Heart left ventricle (tissue), 16 donors: ENCODE results near the gene FTO. TPM values are rescaled to one million over a fixed set of nuclear protein-coding genes. Genes with fewer than 3 reads are reported as not detected.

ENCODE experiments used
- ATAC-seq, 4 donors: fragments of 200-7000 bp; cut with Tn5 transposase; one replicate each; pipeline ENCODE4 v1.9.1; 2020 to 2022; ENCODE audit warnings: moderate library complexity in 4 of 4, mild to moderate bottlenecking in 3 of 4, moderate number of reproducible peaks in 1 of 4
- DNase-seq, 5 donors: peaks; one replicate each; pipeline ENCODE4 v3.0.0-alpha.2; 2020
- H3K27ac ChIP-seq, 12 donors: fragments of 200-600 bp; sonication (generic) in 4 of 12; one replicate each; pipeline versions ENCODE4 v1.5.0 to v1.8.0; 2016 to 2022; ENCODE audit warnings: mild to moderate bottlenecking in 2 of 12
- H3K27me3 ChIP-seq, 9 donors: fragments of 200-600 bp; sonication (generic) in 2 of 9; one replicate each; pipeline versions ENCODE4 v1.5.1 to v1.8.0; 2016 to 2022; ENCODE audit warnings: mild to moderate bottlenecking in 3 of 9
- H3K36me3 ChIP-seq, 9 donors: fragments of 200-600 bp; sonication (generic) in 2 of 9; one replicate each; pipeline versions ENCODE4 v1.5.0 to v1.8.0; 2018 to 2022; ENCODE audit warnings: mild to moderate bottlenecking in 2 of 9
- H3K4me1 ChIP-seq, 12 donors: fragments of 200-600 bp; sonication (generic) in 4 of 12; one replicate each; pipeline versions ENCODE4 v1.5.0 to v1.8.0; 2016 to 2022; ENCODE audit warnings: mild to moderate bottlenecking in 3 of 12
- H3K4me3 ChIP-seq, 12 donors: fragments of 200-600 bp; sonication (generic) in 4 of 12; one replicate each; pipeline versions ENCODE4 v1.5.0 to v1.8.0; 2017 to 2022; ENCODE audit warnings: mild to moderate bottlenecking in 9 of 12, moderate library complexity in 4 of 12
- H3K9me3 ChIP-seq, 12 donors: fragments of 200-600 bp; sonication (generic) in 4 of 12; one replicate each; pipeline versions ENCODE4 v1.5.0 to v1.8.0; 2016 to 2022; ENCODE audit warnings: mild to moderate bottlenecking in 1 of 12
- CTCF ChIP-seq, 12 donors: fragments of 200-600 bp; sonication (generic) in 4 of 12; IDR thresholded peaks; one replicate each; pipeline versions ENCODE4 v1.5.0 to v1.8.0; 2018 to 2022; ENCODE audit warnings: antibody characterized with exemption in 12 of 12, mild to moderate bottlenecking in 5 of 12
- POLR2A ChIP-seq, 2 donors: fragments of 450-650 bp; IDR thresholded peaks; one replicate each; pipeline ENCODE4 v1.6.1; 2017; ENCODE audit warnings: antibody characterized with exemption in 2 of 2, mild to moderate bottlenecking in 2 of 2, moderate library complexity in 2 of 2
- WGBS, 4 donors: extraction: QIAGEN DNeasy Blood & Tissue Kit in 2 of 4; methylation state at CpG; one replicate each; pipeline versions ENCODE4 v1.1.5 to v1.1.7; 2013 to 2018; 5-methylcytosine and 5-hydroxymethylcytosine counted together
- intact Hi-C, 10 donors: fragments of 100-400 bp; cut with DNase I; formaldehyde crosslinking; loops; one replicate each; pipeline versions ENCODE4 v1.11.1 to v1.14.2; 2022
- polyA plus RNA-seq, 2 donors: library from polyadenylated mRNA; stranded (reverse); fragments of 200-250 nt; gene quantifications; one replicate each; pipeline ENCODE4 v1.2.3, GENCODE V29; 2013
- total RNA-seq, 9 donors: library from RNA; depleted of rRNA in 2 of 9; stranded (reverse); fragments of >200 nt in 2 of 9; fragmentation: NEBNext Ultra II Directional in 3 of 9; extraction: Animal tissue kit (Norgen Biotek cat#: 25700) in 3 of 9; gene quantifications; one replicate each; pipeline versions ENCODE4 v1.1.0 to v1.2.4, GENCODE V29; 2016 to 2023
- donor health status: ischemic (EF 13 %, LVEDD 7.1; RV severe dilation, severe dysfunction).
- donor health status: healthy with polysubstance abuse.
- donor health status: DM: no; HTN: yes; CAD: no.
- donor health status: DM: no; HTN: no; CAD: no.
- donor health status: ischemic (EF 25% LVEDD 6.9; RV normal size, moderate dysfunction).
- donor health status: ischemic (EF 25% LVEDD 5.7; RV mildly dilated, moderate dysfunction).
- donor health status: healthy.
- donor health status: DM: yes; HTN: yes; CAD: no.
- donor health status: ischemic (EF 35%, LVEDD 5.7; RV mildly dilated, moderate dysfunction).
- donor health status: nonischemic (EF 11% LVEDD 7.7; RV severe dilation, severe dysfunction).
- donor health status: DM: yes; HTN: yes; CAD: no.
- donor health status: PGD.
- donor health status: ischemic (EF 29% LVEDD 5.4; RV normal size, mild dysfunction).
- donor health status: nonischemic (EF 23%, LVEDD 6.1; RV moderate dilation, normal function).

FTO gene
- total and polyA plus RNA-seq, 11 donors = 11.8 to 105 (median 86.8) TPM

- TF ChIP-seq CTCF (IDR thresholded peaks at IDR 0.05) = no peak
- no peak for TF ChIP-seq POLR2A (IDR thresholded peaks at IDR 0.05)
- Histone ChIP-seq H3K36me3 (peaks cover 0 to 38% (median 13%) of the 10 kb centered on the region in 9 donors), H3K4me3 (no peak overlapping the region), H3K4me1 (peaks cover 0 to 17% (median 0%) of the 10 kb centered on the region in 12 donors), H3K27me3 (no peaks in the 10 kb centered on the region), H3K9me3 (no peaks in the 10 kb centered on the region), H3K27ac (no peak overlapping the region)
- DNase-seq (no peak), ATAC-seq (no peak)
- intact Hi-C loops = no loop called here
- 87 to 98% (median 97%) methylated on average over 5 of the region's 5 CpGs for WGBS, 4 donors
Measured at GRCh38 chr16:53816211-53816836, 112.4 kb downstream of the FTO start.

DNA sequence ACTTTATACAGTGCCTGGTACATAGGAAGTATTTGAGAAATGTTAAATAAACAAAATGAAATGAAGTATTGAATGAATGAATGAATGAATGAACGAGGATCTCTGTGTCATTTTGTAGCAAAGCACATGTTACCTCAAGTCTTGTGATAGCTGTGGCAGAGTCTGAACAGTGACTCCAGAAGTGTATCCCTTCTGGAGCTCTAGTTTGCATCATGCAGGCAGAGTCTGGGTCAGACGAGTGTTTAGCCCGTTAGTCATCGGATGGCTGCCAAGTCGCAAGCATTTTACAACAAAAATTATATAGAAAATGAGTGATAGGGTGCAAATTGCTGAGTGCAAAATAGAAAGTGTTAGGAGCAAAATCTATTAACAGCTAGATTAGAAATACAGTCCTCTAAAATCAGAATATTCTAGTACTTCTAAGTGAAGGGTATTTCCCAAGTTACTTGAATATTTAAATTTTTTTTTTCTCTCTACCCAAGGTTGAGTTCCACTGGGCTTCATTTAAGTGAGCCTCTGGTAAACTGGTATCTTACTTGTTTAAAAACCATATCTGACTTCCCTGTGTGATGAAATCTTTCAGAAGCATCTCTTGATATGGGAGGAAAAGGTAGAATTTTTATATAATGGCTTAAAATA, 113.3 kb downstream of the FTO start:
- intact Hi-C loops = no loop called here
- ATAC-seq = peak in 1 of 4 donors; percentile 89
- 80 to 86% (median 83%) methylated on average over 5 of the region's 5 CpGs for WGBS, 4 donors

GRCh38 chr16:53817812-53818550, 114.0 kb downstream of the FTO start:
- no peak for ATAC-seq
- Histone ChIP-seq H3K36me3 (peaks cover 0 to 24% (median 3%) of the 10 kb centered on the region in 9 donors), H3K27me3 (no peaks in the 10 kb centered on the region), H3K27ac (no peak overlapping the region), H3K4me1 (peaks cover 0 to 24% (median 7%) of the 10 kb centered on the region in 12 donors), H3K4me3 (no peak overlapping the region), H3K9me3 (no peaks in the 10 kb centered on the region)
- DNase-seq = no peak
- TF ChIP-seq CTCF (IDR thresholded peaks at IDR 0.05) (no peak), POLR2A (IDR thresholded peaks at IDR 0.05) (no peak)
- 75 to 84% (median 79%) methylated on average over 1 of the region's 1 CpG for WGBS, 4 donors
- intact Hi-C loops = no loop called here

More for the DNA sequence above, 113.3 kb downstream of the FTO start:
- peaks cover 0 to 23% (median 3%) of the 10 kb centered on the region in 12 donors for H3K4me1 ChIP-seq
- H3K27me3 ChIP-seq = no peaks in the 10 kb centered on the region
- peak in 1 of 5 donors; percentile 40 for DNase-seq
- peaks cover 0 to 31% (median 6%) of the 10 kb centered on the region in 9 donors for H3K36me3 ChIP-seq
- no peaks in the 10 kb centered on the region for H3K9me3 ChIP-seq
- no peak overlapping the region for H3K4me3 ChIP-seq
- TF ChIP-seq CTCF (IDR thresholded peaks at IDR 0.05) (no peak), POLR2A (IDR thresholded peaks at IDR 0.05) (no peak)
- H3K27ac ChIP-seq = no peak overlapping the region

GRCh38 chr16:53821487-53821886, 117.5 kb downstream of the FTO start:
- DNase-seq (no peak), ATAC-seq (no peak)
- H3K9me3 ChIP-seq = no peaks in the 10 kb centered on the region
- H3K27me3 ChIP-seq = no peaks in the 10 kb centered on the region
- TF ChIP-seq CTCF (IDR thresholded peaks at IDR 0.05) = no peak
- TF ChIP-seq POLR2A (IDR thresholded peaks at IDR 0.05) = no peak
- H3K4me1 ChIP-seq = peaks cover 0 to 24% (median 12%) of the 10 kb centered on the region in 12 donors
- intact Hi-C loops = no loop called here
- no peak overlapping the region for H3K27ac ChIP-seq
- peaks cover 0 to 9% (median 7%) of the 10 kb centered on the region in 9 donors for H3K36me3 ChIP-seq
- no peak overlapping the region for H3K4me3 ChIP-seq
- 92 to 100% (median 96%) methylated on average over 1 of the region's 1 CpG for WGBS, 4 donors
